HepG2 (cell line): ENCODE results near the gene CACNA2D3. TPM values are rescaled to one million over a fixed set of nuclear protein-coding genes. Genes with fewer than 3 reads are reported as not detected.

Experiments used
- ATAC-seq: fragments of 200-7000 bp; cut with Tn5 transposase; 3 replicates; pipeline ENCODE4 v1.9.1; 2020; ENCODE audit warnings: mild to moderate bottlenecking, moderate library complexity
- BruUV-seq: library from RNA; stranded (reverse); fragments of 400-500 nt; replicated peaks from 2 replicates; lab custom pipeline; 2021; lab: Mats Ljungman, UMichigan
- CTCF ChIA-PET: fragments of 300-600 bp; formaldehyde crosslinking; extraction: SDS; loops from one replicate; lab custom pipeline; 2021; ENCODE audit warnings: low total read pairs, inconsistent platforms, low intra/inter-chr PET ratio; lab: Yijun Ruan, JAX
- POLR2A ChIA-PET: fragments of 350-600 bp; sonication (Branson Sonifier 250); formaldehyde crosslinking; loops from one replicate; lab custom pipeline; 2020; ENCODE audit warnings: antibody characterized with exemption, inconsistent platforms; lab: Yijun Ruan, JAX
- DNase-seq: peaks from one replicate; pipeline ENCODE4 v3.0.0-alpha.2; 2015; ENCODE audit warnings: low spot score
- FAIRE-seq: peaks from 3 replicates; lab custom pipeline; 2011; peaks lifted over from hg19 to GRCh38; lab: Jason Lieb, UNC
- H2AFZ ChIP-seq: one replicate; pipeline ENCODE4 v1.6.1; 2011; ENCODE audit warnings: low read length, inconsistent platforms
- H3K27ac ChIP-seq: fragments of 300-600 bp; 3 replicates; pipeline ENCODE4 v1.8.0; 2011; ENCODE audit warnings: mixed run types, mild to moderate bottlenecking, mixed read lengths, low read length, inconsistent platforms; ENCODE audit not compliant: insufficient read depth; ENCODE audit errors: extremely low read length
- H3K27me3 ChIP-seq, 2 experiments: fragments of 200-600 bp in 1 of 2; 2 replicates in 1 of 2; 3 replicates in 1 of 2; pipeline versions ENCODE4 v1.6.0 to v1.8.0; 2011; ENCODE audit warnings: low read length in 2 of 2, mild to moderate bottlenecking in 2 of 2, moderate library complexity in 2 of 2, inconsistent platforms in 1 of 2; ENCODE audit not compliant: insufficient read depth in 2 of 2, control insufficient read depth in 1 of 2
- H3K36me3 ChIP-seq, 2 experiments: fragments of 200-600 bp in 1 of 2; replicated peaks in 1 of 2; 2 replicates in 1 of 2; 3 replicates in 1 of 2; pipeline versions ENCODE4 v1.5.1 to v1.8.0; 2011; ENCODE audit warnings: low read length in 2 of 2, inconsistent platforms in 1 of 2; ENCODE audit not compliant: insufficient read depth in 2 of 2, control insufficient read depth in 1 of 2
- H3K4me1 ChIP-seq: 2 replicates; pipeline ENCODE4 v1.5.1; 2012; ENCODE audit warnings: low read length, inconsistent platforms; ENCODE audit not compliant: insufficient read depth
- H3K4me2 ChIP-seq: 2 replicates; pipeline ENCODE4 v1.6.0; 2011; ENCODE audit warnings: low read depth, low read length, inconsistent platforms
- H3K4me3 ChIP-seq, 3 experiments: fragments of 200-600 bp in 1 of 3; sonication (generic), shearing (Covaris generic) in 1 of 3; replicated peaks in 1 of 3; 2 replicates each; pipeline ENCODE4 v1.5.1; 2011 to 2016; ENCODE audit warnings: low read length in 3 of 3, inconsistent platforms in 2 of 3, low read depth in 2 of 3, mild to moderate bottlenecking in 2 of 3, control low read depth in 1 of 3, mixed read lengths in 1 of 3; ENCODE audit not compliant: insufficient read depth in 1 of 3
- H3K79me2 ChIP-seq: one replicate; pipeline ENCODE4 v1.6.1; 2011; ENCODE audit warnings: low read length, inconsistent platforms; ENCODE audit not compliant: insufficient read depth
- H3K9ac ChIP-seq: 2 replicates; pipeline ENCODE4 v1.6.0; 2011; ENCODE audit warnings: mild to moderate bottlenecking, low read depth, low read length, inconsistent platforms; ENCODE audit not compliant: insufficient read depth
- H3K9me3 ChIP-seq: 2 replicates; pipeline ENCODE4 v1.5.1; 2012; ENCODE audit warnings: mild to moderate bottlenecking, low read length
- H4K20me1 ChIP-seq: 2 replicates; pipeline ENCODE4 v1.6.0; 2011; ENCODE audit warnings: inconsistent platforms, mild to moderate bottlenecking, low read length, moderate library complexity; ENCODE audit not compliant: insufficient read depth
- ATF3 ChIP-seq: sonication (generic); formaldehyde crosslinking; IDR thresholded peaks from 2 replicates; pipeline ENCODE4 v1.4.0; 2020; ENCODE audit warnings: missing genetic modification reagents
- CTCF ChIP-seq: sonication (generic); formaldehyde crosslinking; IDR thresholded peaks from 2 replicates; pipeline ENCODE4 v1.5.0; 2020; ENCODE audit warnings: mild to moderate bottlenecking, missing genetic modification reagents, moderate library complexity
- FOSL2 ChIP-seq: sonication (generic); formaldehyde crosslinking; IDR thresholded peaks from 2 replicates; pipeline ENCODE4 v1.4.0; 2020; ENCODE audit warnings: missing genetic modification reagents
- SMAD1 ChIP-seq: sonication (generic); formaldehyde crosslinking; IDR thresholded peaks from 2 replicates; pipeline ENCODE4 v1.4.0; 2020; ENCODE audit warnings: missing genetic modification reagents, low read depth, mild to moderate bottlenecking, borderline replicate concordance
- SRSF4 ChIP-seq: fragments of 200-400 bp; formaldehyde crosslinking; IDR thresholded peaks from one replicate; pipeline ENCODE4 v1.6.1; 2018; ENCODE audit warnings: mild to moderate bottlenecking, low read depth, low read length, moderate library complexity; ENCODE audit not compliant: poor library complexity, severe bottlenecking
- ZNF124 ChIP-seq: sonication (generic); formaldehyde crosslinking; IDR thresholded peaks from 2 replicates; pipeline ENCODE4 v1.4.0; 2020; ENCODE audit warnings: missing genetic modification reagents
- WGBS: methylation state at CpG from one replicate; pipeline ENCODE4 v1.1.6; 2017; ENCODE audit warnings: low lambda C conversion rate; 5-methylcytosine and 5-hydroxymethylcytosine counted together
- in situ Hi-C: cut with HindIII; loops from 2 replicates; pipeline ENCODE4 v1.10.0; 2017; ENCODE audit warnings: low pct_unique_long_range_greater_than_20kb; ENCODE audit not compliant: extremely low pct_ligation_motif_present
- intact Hi-C: fragments of 100-400 bp; cut with micrococcal nuclease; formaldehyde crosslinking; loops from one replicate; pipeline ENCODE4 v1.10.0; 2022; ENCODE audit not compliant: unreplicated experiment
- polyA plus RNA-seq, 8 experiments: library from polyadenylated mRNA; depleted of rRNA in 3 of 8; stranded (reverse) in 7 of 8; unstranded in 1 of 8; fragments of >200 nt; fragmentation: Illumina TruSeq in 4 of 8; extraction: Trizol in 4 of 8; gene quantifications; 2 replicates each; pipeline versions ENCODE4 v1.2.1 to v1.2.3, GENCODE V29; 2011 to 2016; ENCODE audit warnings: low read depth in 4 of 8, missing spikeins in 1 of 8, mixed read lengths in 1 of 8; ENCODE audit not compliant: insufficient read depth in 1 of 8
- total RNA-seq, 5 experiments: library from RNA; depleted of rRNA; stranded (reverse); fragments of >200 nt; fragmentation: Illumina TruSeq; extraction: Trizol; gene quantifications; 2 replicates each; pipeline ENCODE4 v1.2.3, GENCODE V29; 2016; ENCODE audit warnings: low read depth in 1 of 5
- TF ChIP-seq, protein P1 (sequence below): IDR thresholded peaks from 2 replicates; pipeline ENCODE4 v1.6.1; 2018; ENCODE audit warnings: missing genetic modification reagents, mild to moderate bottlenecking, missing compliant biosample characterization
- TF ChIP-seq, protein P2 (sequence below): sonication (generic); formaldehyde crosslinking; IDR thresholded peaks from 2 replicates; pipeline ENCODE4 v1.8.1; 2023; ENCODE audit warnings: mild to moderate bottlenecking, missing genetic modification reagents

The CACNA2D3 gene
- total and polyA plus RNA-seq, 2 of the 13 experiments (the other 11 are each of a cell fraction or from before 2014, with no cell fraction given) = not detected

- Histone ChIP-seq H3K36me3 (no peaks in the 10 kb centered on the region), H3K79me2 (no peaks in the 10 kb centered on the region), H3K4me1 (no peaks in the 10 kb centered on the region), H4K20me1 (no peaks in the 10 kb centered on the region), H3K4me2 (no peak overlapping the region), H3K4me3 (no peak overlapping the region), H3K27me3 (peaks cover 0 to 2% of the 10 kb centered on the region in 2 experiments; a peak in 1 of 5 replicates), H2AFZ (no peak overlapping the region), H3K27ac (no peak overlapping the region), H3K9me3 (no peaks in the 10 kb centered on the region), H3K9ac (no peak overlapping the region)
- CTCF ChIA-PET = no interaction called here
- 0% methylated on average over 4 of the region's 5 CpGs for WGBS
- no peak for FAIRE-seq
- peak; percentile 88 for ATAC-seq
- TF ChIP-seq ATF3 = peak; percentile 72
- TF ChIP-seq, protein P1, sequence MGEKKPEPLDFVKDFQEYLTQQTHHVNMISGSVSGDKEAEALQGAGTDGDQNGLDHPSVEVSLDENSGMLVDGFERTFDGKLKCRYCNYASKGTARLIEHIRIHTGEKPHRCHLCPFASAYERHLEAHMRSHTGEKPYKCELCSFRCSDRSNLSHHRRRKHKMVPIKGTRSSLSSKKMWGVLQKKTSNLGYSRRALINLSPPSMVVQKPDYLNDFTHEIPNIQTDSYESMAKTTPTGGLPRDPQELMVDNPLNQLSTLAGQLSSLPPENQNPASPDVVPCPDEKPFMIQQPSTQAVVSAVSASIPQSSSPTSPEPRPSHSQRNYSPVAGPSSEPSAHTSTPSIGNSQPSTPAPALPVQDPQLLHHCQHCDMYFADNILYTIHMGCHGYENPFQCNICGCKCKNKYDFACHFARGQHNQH (CRISPR knock-in tag) = no peak
- peak; percentile 92 for TF ChIP-seq FOSL2 (CRISPR knock-in tag)
- TF ChIP-seq ZNF124 (CRISPR knock-in tag) = no peak
- no peak for TF ChIP-seq SRSF4
- TF ChIP-seq CTCF (CRISPR knock-in tag) = peak; percentile 27; the same call in 1 of the 2 replicates
- no peak for TF ChIP-seq SMAD1 (CRISPR knock-in tag)
- TF ChIP-seq, protein P2, sequence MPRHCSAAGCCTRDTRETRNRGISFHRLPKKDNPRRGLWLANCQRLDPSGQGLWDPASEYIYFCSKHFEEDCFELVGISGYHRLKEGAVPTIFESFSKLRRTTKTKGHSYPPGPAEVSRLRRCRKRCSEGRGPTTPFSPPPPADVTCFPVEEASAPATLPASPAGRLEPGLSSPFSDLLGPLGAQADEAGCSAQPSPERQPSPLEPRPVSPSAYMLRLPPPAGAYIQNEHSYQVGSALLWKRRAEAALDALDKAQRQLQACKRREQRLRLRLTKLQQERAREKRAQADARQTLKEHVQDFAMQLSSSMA (CRISPR knock-in tag) = no peak
- no TSS peak for BruUV-seq
- POLR2A ChIA-PET = no interaction called here
- peak; percentile 42 for DNase-seq
- intact Hi-C loops (no loop called here), in situ Hi-C loops (no loop called here)
Measured at GRCh38 chr3:54891540-54891897, 769.2 kb downstream of the CACNA2D3 start.
